CD4-positive, alpha-beta T cell (primary cell): Measurements from ENCODE around the gene PODN. TPM values are rescaled to one million over a fixed set of nuclear protein-coding genes. Genes with fewer than 3 reads are reported as not detected.

Source experiments
- ATAC-seq: fragments of 200-7000 bp; cut with Tn5 transposase; one replicate; pipeline ENCODE4 v1.10.0; 2022; ENCODE audit warnings: mild to moderate bottlenecking; ENCODE audit not compliant: poor library complexity
- CTCF ChIA-PET: fragments of 350-600 bp; sonication (Branson Sonifier 250); formaldehyde crosslinking; loops from one replicate; lab custom pipeline; 2021; ENCODE audit warnings: antibody characterized with exemption, inconsistent platforms; lab: Charles Lee
- POLR2A ChIA-PET: fragments of 350-600 bp; sonication (Branson Sonifier 250); formaldehyde crosslinking; loops from one replicate; lab custom pipeline; 2021; ENCODE audit warnings: antibody characterized with exemption, inconsistent platforms; lab: Charles Lee
- DNase-seq, 14 experiments: peaks; one replicate each; pipeline ENCODE4 v3.0.0-alpha.2; 2013 to 2020; ENCODE audit warnings: mixed read lengths in 2 of 14
- H3K27ac ChIP-seq, 2 donors: one replicate each; pipeline versions ENCODE4 v1.5.1 to v1.7.0; 2013; ENCODE audit warnings: low read length in 2 of 2, low read depth in 1 of 2, mild to moderate bottlenecking in 1 of 2
- H3K27me3 ChIP-seq, 2 experiments: 1 replicate in 1 of 2; 2 replicates in 1 of 2; pipeline versions ENCODE4 v1.6.1 to v1.7.0; 2013; ENCODE audit warnings: low read length in 2 of 2, control low read depth in 1 of 2, mild to moderate bottlenecking in 1 of 2, moderate library complexity in 1 of 2; ENCODE audit not compliant: insufficient read depth in 2 of 2, control insufficient read depth in 1 of 2
- H3K36me3 ChIP-seq: one replicate; pipeline ENCODE4 v1.6.1; 2013; ENCODE audit warnings: low read length, control low read depth; ENCODE audit not compliant: insufficient read depth
- H3K4me1 ChIP-seq: one replicate; pipeline ENCODE4 v1.6.1; 2013; ENCODE audit warnings: low read length, control low read depth; ENCODE audit not compliant: insufficient read depth
- H3K4me3 ChIP-seq: one replicate; pipeline ENCODE4 v1.5.1; 2013; ENCODE audit warnings: mild to moderate bottlenecking, low read length, moderate library complexity
- H3K9me3 ChIP-seq, 2 experiments: 1 replicate in 1 of 2; 2 replicates in 1 of 2; pipeline versions ENCODE4 v1.6.1 to v1.7.0; 2013; ENCODE audit warnings: low read length in 2 of 2, mild to moderate bottlenecking in 2 of 2, control low read depth in 1 of 2, moderate library complexity in 1 of 2; ENCODE audit not compliant: control insufficient read depth in 1 of 2, insufficient read depth in 1 of 2
- H3K27ac Mint-ChIP-seq: one replicate; pipeline ENCODE4 v1.8.0; 2020; ENCODE audit warnings: mixed read lengths
- H3K27me3 Mint-ChIP-seq: one replicate; pipeline ENCODE4 v1.8.0; 2021; ENCODE audit warnings: mixed read lengths
- H3K36me3 Mint-ChIP-seq: one replicate; pipeline ENCODE4 v1.8.0; 2021; ENCODE audit warnings: low read depth, mixed read lengths
- H3K4me1 Mint-ChIP-seq: one replicate; pipeline ENCODE4 v1.8.0; 2021; ENCODE audit warnings: low read depth, mixed read lengths
- H3K4me3 Mint-ChIP-seq: one replicate; pipeline ENCODE4 v1.8.0; 2020; ENCODE audit warnings: mild to moderate bottlenecking, mixed read lengths
- H3K9me3 Mint-ChIP-seq: one replicate; pipeline ENCODE4 v1.8.0; 2020; ENCODE audit warnings: mixed read lengths
- intact Hi-C, 2 experiments: fragments of 100-400 bp; cut with DNase I in 1 of 2; cut with micrococcal nuclease in 1 of 2; formaldehyde crosslinking; loops; one replicate each; pipeline versions ENCODE4 v1.15.1 to v1.9.0; 2023 to 2025; cut with DNase I, micrococcal nuclease
- total RNA-seq, 174 experiments: library from RNA in 2 of 174; stranded (reverse) in 2 of 174; gene quantifications; one replicate each; pipeline ENCODE4 v1.2.3 and lab custom pipeline; 2021 to 2026
- TF ChIP-seq, protein P1 (sequence below): fragments of 200-600 bp; IDR thresholded peaks from one replicate; pipeline ENCODE4 v1.8.0; 2022; ENCODE audit warnings: antibody characterized with exemption, mild to moderate bottlenecking

The PODN gene
- total RNA-seq, 2 experiments from 2014 or later, result not detected

DNA sequence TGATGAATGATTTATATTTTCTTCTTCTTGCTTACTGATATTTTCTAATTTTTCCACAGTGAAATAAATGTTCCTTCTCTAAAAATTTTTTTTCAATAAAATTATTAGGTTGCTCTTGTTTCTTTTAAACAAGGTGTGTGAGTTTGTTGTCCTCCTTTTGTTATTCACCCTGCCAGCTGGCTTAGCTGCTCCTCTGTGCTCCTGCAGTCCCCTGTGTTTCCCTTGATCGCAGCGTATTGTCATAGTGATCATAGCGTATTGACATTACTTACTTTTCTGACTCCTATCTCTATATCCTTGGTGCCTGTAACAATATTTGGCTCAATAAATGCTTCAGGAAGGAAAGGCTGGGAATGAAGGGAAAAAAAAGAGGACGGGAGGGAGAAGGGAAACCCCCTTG, 24.9 kb upstream of the PODN start:
- no peak overlapping the region for H3K27ac ChIP-seq
- Mint-ChIP-seq H3K27ac (no peak overlapping the region), H3K36me3 (peaks cover 49% of the 10 kb centered on the region), H3K27me3 (no peaks in the 10 kb centered on the region), H3K4me3 (no peak overlapping the region), H3K4me1 (no peaks in the 10 kb centered on the region), H3K9me3 (no peaks in the 10 kb centered on the region)
- no peaks in the 10 kb centered on the region for H3K4me1 ChIP-seq
- ChIA-PET POLR2A (no interaction called here), CTCF (no interaction called here)
- peaks cover 22% of the 10 kb centered on the region for H3K36me3 ChIP-seq
- no peak for DNase-seq
- ATAC-seq, result no peak
- H3K4me3 ChIP-seq, result no peak overlapping the region
- H3K9me3 ChIP-seq, result no peaks in the 10 kb centered on the region
- no peaks in the 10 kb centered on the region for H3K27me3 ChIP-seq
- intact Hi-C loops, result no loop called here
- TF ChIP-seq, protein P1, sequence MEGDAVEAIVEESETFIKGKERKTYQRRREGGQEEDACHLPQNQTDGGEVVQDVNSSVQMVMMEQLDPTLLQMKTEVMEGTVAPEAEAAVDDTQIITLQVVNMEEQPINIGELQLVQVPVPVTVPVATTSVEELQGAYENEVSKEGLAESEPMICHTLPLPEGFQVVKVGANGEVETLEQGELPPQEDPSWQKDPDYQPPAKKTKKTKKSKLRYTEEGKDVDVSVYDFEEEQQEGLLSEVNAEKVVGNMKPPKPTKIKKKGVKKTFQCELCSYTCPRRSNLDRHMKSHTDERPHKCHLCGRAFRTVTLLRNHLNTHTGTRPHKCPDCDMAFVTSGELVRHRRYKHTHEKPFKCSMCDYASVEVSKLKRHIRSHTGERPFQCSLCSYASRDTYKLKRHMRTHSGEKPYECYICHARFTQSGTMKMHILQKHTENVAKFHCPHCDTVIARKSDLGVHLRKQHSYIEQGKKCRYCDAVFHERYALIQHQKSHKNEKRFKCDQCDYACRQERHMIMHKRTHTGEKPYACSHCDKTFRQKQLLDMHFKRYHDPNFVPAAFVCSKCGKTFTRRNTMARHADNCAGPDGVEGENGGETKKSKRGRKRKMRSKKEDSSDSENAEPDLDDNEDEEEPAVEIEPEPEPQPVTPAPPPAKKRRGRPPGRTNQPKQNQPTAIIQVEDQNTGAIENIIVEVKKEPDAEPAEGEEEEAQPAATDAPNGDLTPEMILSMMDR, result no peak

DNA sequence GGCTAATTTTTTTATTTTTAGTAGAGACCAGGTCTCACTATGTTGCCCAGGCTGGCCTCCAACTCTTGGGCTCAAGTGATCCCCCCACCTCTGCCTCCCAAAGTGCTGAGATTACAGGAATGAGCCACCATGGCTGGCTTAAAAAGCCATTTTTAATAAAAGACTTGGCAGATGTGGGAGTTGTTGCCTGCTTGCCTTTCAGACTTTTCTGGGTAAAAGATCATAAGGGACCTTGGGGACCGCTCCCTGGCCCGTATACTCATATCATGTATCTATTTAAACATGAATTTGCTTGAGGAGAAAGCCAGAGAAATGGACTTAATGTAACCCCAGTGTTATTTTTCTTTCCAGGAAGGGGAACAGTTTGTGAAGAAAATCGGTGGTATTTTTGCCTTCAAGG, 23.4 kb upstream of the PODN start:
- TF ChIP-seq, protein P1, result no peak
- no peaks in the 10 kb centered on the region for H3K27me3 ChIP-seq
- no peaks in the 10 kb centered on the region for H3K4me1 ChIP-seq
- Mint-ChIP-seq H3K4me1 (no peaks in the 10 kb centered on the region), H3K36me3 (peaks cover 55% of the 10 kb centered on the region), H3K9me3 (no peaks in the 10 kb centered on the region), H3K4me3 (no peak overlapping the region), H3K27me3 (no peaks in the 10 kb centered on the region), H3K27ac (no peak overlapping the region)
- no peaks in the 10 kb centered on the region for H3K9me3 ChIP-seq
- no peak overlapping the region for H3K27ac ChIP-seq
- ChIA-PET CTCF (no interaction called here), POLR2A (no interaction called here)
- DNase-seq (no peak), ATAC-seq (no peak)
- H3K4me3 ChIP-seq, result no peak overlapping the region
- intact Hi-C loops, result no loop called here
- peaks cover 22% of the 10 kb centered on the region for H3K36me3 ChIP-seq

DNA sequence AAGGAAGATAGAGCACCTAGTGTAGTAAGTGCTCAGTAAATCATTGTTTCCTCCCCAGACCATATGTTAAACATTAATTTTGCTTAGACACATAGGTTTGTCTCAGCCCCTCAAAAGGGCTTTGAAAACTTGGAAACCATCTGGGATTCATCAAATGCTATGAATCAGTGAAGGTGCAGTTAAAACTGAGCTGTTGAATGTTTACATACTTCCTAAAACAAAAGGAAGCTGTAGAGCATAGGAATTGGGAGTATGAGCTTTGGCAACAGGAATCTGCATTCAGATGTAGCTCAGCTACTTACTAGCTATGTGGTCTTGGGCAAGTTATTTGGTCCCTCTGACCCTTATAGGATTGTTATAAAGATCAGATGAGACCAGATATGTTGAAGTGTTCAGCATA, 18.7 kb upstream of the PODN start:
- ATAC-seq (no peak), DNase-seq (no peak)
- no peaks in the 10 kb centered on the region for H3K9me3 Mint-ChIP-seq
- H3K4me3 Mint-ChIP-seq, result no peak overlapping the region
- Histone ChIP-seq H3K4me3 (no peak overlapping the region), H3K27me3 (no peaks in the 10 kb centered on the region), H3K4me1 (no peaks in the 10 kb centered on the region), H3K9me3 (no peaks in the 10 kb centered on the region), H3K27ac (no peak overlapping the region), H3K36me3 (peaks cover 35% of the 10 kb centered on the region)
- H3K4me1 Mint-ChIP-seq, result no peaks in the 10 kb centered on the region
- H3K27ac Mint-ChIP-seq, result no peak overlapping the region
- H3K27me3 Mint-ChIP-seq, result no peaks in the 10 kb centered on the region
- ChIA-PET CTCF (interaction anchor here (0.7 kb wide), 1 partner anchor 10 kb away, joined by 3 read pairs; no protein-coding TSS in a partner anchor), POLR2A (no interaction called here)
- intact Hi-C loops, result no loop called here
- peaks cover 86% of the 10 kb centered on the region for H3K36me3 Mint-ChIP-seq
- TF ChIP-seq, protein P1, result no peak
